GM08714 (cell line): ENCODE results near the gene SPEN.

Experiments
- H3K4me3 ChIP-seq: fragments of 200-500 bp; sonication (Bioruptor generic); 2 replicates; pipeline ENCODE4 v1.5.1; 2014; ENCODE audit warnings: mild to moderate bottlenecking, low read length, inconsistent platforms
- ZNF274 ChIP-seq: IDR thresholded peaks from 2 replicates; pipeline ENCODE4 v1.6.1; 2012; ENCODE audit warnings: mild to moderate bottlenecking, low read depth, low read length

Gene SPEN

GRCh38 chr1:15985611-15986297 lies 138.2 kb downstream of the SPEN start:
- H3K4me3 ChIP-seq, result no peak overlapping the region
- TF ChIP-seq ZNF274, result no peak

- TF ChIP-seq ZNF274, result no peak
- H3K4me3 ChIP-seq, result no peak overlapping the region
These were observed 141.6 kb downstream of the SPEN start for GRCh38 chr1:15988856-15989736.

- no peak for TF ChIP-seq ZNF274
- no peak overlapping the region for H3K4me3 ChIP-seq
These were observed 142.3 kb downstream of the SPEN start for GRCh38 chr1:15989776-15990175.
